ENCODE measurements around the gene THOC5.

The THOC5 gene

GRCh38 chr22:29461263-29461662 lies 92.3 kb downstream of the THOC5 start:
- no peak overlapping the region for H2BK12ac ChIP-seq (ENCODE audit: low read length in 2 of 2)
- no peak overlapping the region for H4K91ac ChIP-seq (ENCODE audit: low read length)
- no peak overlapping the region for H3K4ac ChIP-seq (ENCODE audit: low read depth in 1 of 2, low read length in 2 of 2)
- H3K18ac ChIP-seq (ENCODE audit: low read depth in 1 of 2, low read length in 2 of 2) = no peak overlapping the region
- no peak overlapping the region for H3K27ac ChIP-seq (ENCODE audit: low read length, poor library complexity, severe bottlenecking)
- H3K4me3 ChIP-seq (ENCODE audit: insufficient read depth in 1 of 2, low read depth in 1 of 2, low read length in 2 of 2) = no peak overlapping the region
- H2AFZ ChIP-seq (ENCODE audit: low read depth, low read length) = no peak overlapping the region
- H3K9me3 ChIP-seq (ENCODE audit: control insufficient read depth, low read length) = no peaks in the 10 kb centered on the region
- no peak overlapping the region for H3K14ac ChIP-seq (ENCODE audit: low read length in 2 of 2)
- no peak overlapping the region for H2BK120ac ChIP-seq (ENCODE audit: low read depth, low read length)
- H2AK5ac ChIP-seq (ENCODE audit: low read length, severe bottlenecking) = no peak overlapping the region
- H3K79me1 ChIP-seq (replicated peaks; ENCODE audit: low read length, poor library complexity, severe bottlenecking) = no peaks in the 10 kb centered on the region
- no peak overlapping the region for H3K4me2 ChIP-seq (ENCODE audit: low read length, poor library complexity, severe bottlenecking)
- no peak overlapping the region for H2BK15ac ChIP-seq (ENCODE audit: low read depth, poor library complexity, severe bottlenecking)
- no peak overlapping the region for H3K23ac ChIP-seq (ENCODE audit: low read length in 2 of 2)
- H2BK5ac ChIP-seq (ENCODE audit: low read depth, low read length, poor library complexity, severe bottlenecking) = no peak overlapping the region
- no peak overlapping the region for H3K9ac ChIP-seq (ENCODE audit: low read length)
- DNase-seq = no peak
- H3K4me1 ChIP-seq (ENCODE audit: control insufficient read depth, insufficient read depth, low read depth, low read length) = peaks cover 6% of the 10 kb centered on the region
- H3K27me3 ChIP-seq (ENCODE audit: control insufficient read depth in 1 of 2, insufficient read depth in 1 of 2, low read length in 2 of 2) = peaks cover 10 to 19% of the 10 kb centered on the region in 2 experiments
- WGBS = 90% methylated on average over 5 of the region's 5 CpGs
- no peak overlapping the region for H4K8ac ChIP-seq (ENCODE audit: low read length)
- H3K36me3 ChIP-seq (ENCODE audit: control insufficient read depth in 1 of 2, insufficient read depth in 2 of 2, low read depth in 1 of 2, low read length in 2 of 2) = no peaks in the 10 kb centered on the region

GRCh38 chr22:29459773-29460172 lies 93.8 kb downstream of the THOC5 start:
- Histone ChIP-seq H2BK120ac (ENCODE audit: low read depth, low read length) (no peak overlapping the region), H2AFZ (ENCODE audit: low read depth, low read length) (no peak overlapping the region), H2BK5ac (ENCODE audit: low read depth, low read length, poor library complexity, severe bottlenecking) (no peak overlapping the region), H3K4ac (ENCODE audit: low read depth in 1 of 2, low read length in 2 of 2) (no peak overlapping the region), H3K4me1 (ENCODE audit: control insufficient read depth, insufficient read depth, low read depth, low read length) (peaks cover 7% of the 10 kb centered on the region), H3K36me3 (ENCODE audit: control insufficient read depth in 1 of 2, insufficient read depth in 2 of 2, low read depth in 1 of 2, low read length in 2 of 2) (no peaks in the 10 kb centered on the region), H3K23ac (ENCODE audit: low read length in 2 of 2) (no peak overlapping the region), H3K27me3 (ENCODE audit: control insufficient read depth in 1 of 2, insufficient read depth in 1 of 2, low read length in 2 of 2) (peaks cover 3 to 12% of the 10 kb centered on the region in 2 experiments), H3K79me1 (replicated peaks; ENCODE audit: low read length, poor library complexity, severe bottlenecking) (no peaks in the 10 kb centered on the region), H4K8ac (ENCODE audit: low read length) (no peak overlapping the region), H3K9ac (ENCODE audit: low read length) (no peak overlapping the region), H3K18ac (ENCODE audit: low read depth in 1 of 2, low read length in 2 of 2) (no peak overlapping the region), H3K27ac (ENCODE audit: low read length, poor library complexity, severe bottlenecking) (no peak overlapping the region), H3K9me3 (ENCODE audit: control insufficient read depth, low read length) (no peaks in the 10 kb centered on the region), H3K4me2 (ENCODE audit: low read length, poor library complexity, severe bottlenecking) (no peak overlapping the region), H2BK12ac (ENCODE audit: low read length in 2 of 2) (no peak overlapping the region), H2AK5ac (ENCODE audit: low read length, severe bottlenecking) (no peak overlapping the region), H3K14ac (ENCODE audit: low read length in 2 of 2) (no peak overlapping the region), H3K4me3 (ENCODE audit: insufficient read depth in 1 of 2, low read depth in 1 of 2, low read length in 2 of 2) (no peak overlapping the region), H2BK15ac (ENCODE audit: low read depth, poor library complexity, severe bottlenecking) (no peak overlapping the region), H4K91ac (ENCODE audit: low read length) (no peak overlapping the region)
- DNase-seq = no peak
- WGBS = 74% methylated on average over 9 of the region's 9 CpGs

- H2BK15ac ChIP-seq (ENCODE audit: low read depth, poor library complexity, severe bottlenecking) = no peak overlapping the region
- no peak overlapping the region for H2BK12ac ChIP-seq (ENCODE audit: low read length in 2 of 2)
- no peak overlapping the region for H2AFZ ChIP-seq (ENCODE audit: low read depth, low read length)
- H3K4me3 ChIP-seq (ENCODE audit: insufficient read depth in 1 of 2, low read depth in 1 of 2, low read length in 2 of 2) = no peak overlapping the region
- no peak overlapping the region for H2BK120ac ChIP-seq (ENCODE audit: low read depth, low read length)
- no peak for DNase-seq
- no peaks in the 10 kb centered on the region for H3K9me3 ChIP-seq (ENCODE audit: control insufficient read depth, low read length)
- H3K4me2 ChIP-seq (ENCODE audit: low read length, poor library complexity, severe bottlenecking) = no peak overlapping the region
- H3K27ac ChIP-seq (ENCODE audit: low read length, poor library complexity, severe bottlenecking) = no peak overlapping the region
- H2BK5ac ChIP-seq (ENCODE audit: low read depth, low read length, poor library complexity, severe bottlenecking) = no peak overlapping the region
- H4K91ac ChIP-seq (ENCODE audit: low read length) = no peak overlapping the region
- H3K4me1 ChIP-seq (ENCODE audit: control insufficient read depth, insufficient read depth, low read depth, low read length) = peaks cover 3% of the 10 kb centered on the region
- no peaks in the 10 kb centered on the region for H3K36me3 ChIP-seq (ENCODE audit: control insufficient read depth in 1 of 2, insufficient read depth in 2 of 2, low read depth in 1 of 2, low read length in 2 of 2)
- no peak overlapping the region for H3K14ac ChIP-seq (ENCODE audit: low read length in 2 of 2)
- H4K8ac ChIP-seq (ENCODE audit: low read length) = no peak overlapping the region
- H3K9ac ChIP-seq (ENCODE audit: low read length) = no peak overlapping the region
- H3K23ac ChIP-seq (ENCODE audit: low read length in 2 of 2) = no peak overlapping the region
- no peaks in the 10 kb centered on the region for H3K79me1 ChIP-seq (replicated peaks; ENCODE audit: low read length, poor library complexity, severe bottlenecking)
- H2AK5ac ChIP-seq (ENCODE audit: low read length, severe bottlenecking) = no peak overlapping the region
- peaks cover 3 to 5% of the 10 kb centered on the region in 2 experiments for H3K27me3 ChIP-seq (ENCODE audit: control insufficient read depth in 1 of 2, insufficient read depth in 1 of 2, low read length in 2 of 2)
- no peak overlapping the region for H3K18ac ChIP-seq (ENCODE audit: low read depth in 1 of 2, low read length in 2 of 2)
- H3K4ac ChIP-seq (ENCODE audit: low read depth in 1 of 2, low read length in 2 of 2) = no peak overlapping the region
Observed at GRCh38 chr22:29458551-29458950, 95.0 kb downstream of the THOC5 start.

GRCh38 chr22:29457730-29458129 lies 95.8 kb downstream of the THOC5 start:
- DNase-seq = peak; percentile 51
- no peak overlapping the region for H2BK12ac ChIP-seq (ENCODE audit: low read length in 2 of 2)
- no peak overlapping the region for H3K4ac ChIP-seq (ENCODE audit: low read depth in 1 of 2, low read length in 2 of 2)
- no peak overlapping the region for H3K14ac ChIP-seq (ENCODE audit: low read length in 2 of 2)
- H2BK120ac ChIP-seq (ENCODE audit: low read depth, low read length) = no peak overlapping the region
- H3K9ac ChIP-seq (ENCODE audit: low read length) = no peak overlapping the region
- peaks cover 3% of the 10 kb centered on the region for H3K4me1 ChIP-seq (ENCODE audit: control insufficient read depth, insufficient read depth, low read depth, low read length)
- H3K27ac ChIP-seq (ENCODE audit: low read length, poor library complexity, severe bottlenecking) = no peak overlapping the region
- H2BK5ac ChIP-seq (ENCODE audit: low read depth, low read length, poor library complexity, severe bottlenecking) = no peak overlapping the region
- H3K23ac ChIP-seq (ENCODE audit: low read length in 2 of 2) = no peak overlapping the region
- no peaks in the 10 kb centered on the region for H3K9me3 ChIP-seq (ENCODE audit: control insufficient read depth, low read length)
- no peaks in the 10 kb centered on the region for H3K36me3 ChIP-seq (ENCODE audit: control insufficient read depth in 1 of 2, insufficient read depth in 2 of 2, low read depth in 1 of 2, low read length in 2 of 2)
- no peak overlapping the region for H4K8ac ChIP-seq (ENCODE audit: low read length)
- 29% methylated on average over 4 of the region's 4 CpGs for WGBS
- no peak overlapping the region for H4K91ac ChIP-seq (ENCODE audit: low read length)
- no peaks in the 10 kb centered on the region for H3K79me1 ChIP-seq (replicated peaks; ENCODE audit: low read length, poor library complexity, severe bottlenecking)
- H2AFZ ChIP-seq (ENCODE audit: low read depth, low read length) = no peak overlapping the region
- H2AK5ac ChIP-seq (ENCODE audit: low read length, severe bottlenecking) = no peak overlapping the region
- no peak overlapping the region for H2BK15ac ChIP-seq (ENCODE audit: low read depth, poor library complexity, severe bottlenecking)
- H3K27me3 ChIP-seq (ENCODE audit: control insufficient read depth in 1 of 2, insufficient read depth in 1 of 2, low read length in 2 of 2) = peaks cover 0 to 5% of the 10 kb centered on the region in 2 experiments
- H3K4me3 ChIP-seq (ENCODE audit: insufficient read depth in 1 of 2, low read depth in 1 of 2, low read length in 2 of 2) = no peak overlapping the region
- no peak overlapping the region for H3K4me2 ChIP-seq (ENCODE audit: low read length, poor library complexity, severe bottlenecking)
- no peak overlapping the region for H3K18ac ChIP-seq (ENCODE audit: low read depth in 1 of 2, low read length in 2 of 2)
